ENCODE measurements around the gene E2F2.

Gene E2F2

DNA sequence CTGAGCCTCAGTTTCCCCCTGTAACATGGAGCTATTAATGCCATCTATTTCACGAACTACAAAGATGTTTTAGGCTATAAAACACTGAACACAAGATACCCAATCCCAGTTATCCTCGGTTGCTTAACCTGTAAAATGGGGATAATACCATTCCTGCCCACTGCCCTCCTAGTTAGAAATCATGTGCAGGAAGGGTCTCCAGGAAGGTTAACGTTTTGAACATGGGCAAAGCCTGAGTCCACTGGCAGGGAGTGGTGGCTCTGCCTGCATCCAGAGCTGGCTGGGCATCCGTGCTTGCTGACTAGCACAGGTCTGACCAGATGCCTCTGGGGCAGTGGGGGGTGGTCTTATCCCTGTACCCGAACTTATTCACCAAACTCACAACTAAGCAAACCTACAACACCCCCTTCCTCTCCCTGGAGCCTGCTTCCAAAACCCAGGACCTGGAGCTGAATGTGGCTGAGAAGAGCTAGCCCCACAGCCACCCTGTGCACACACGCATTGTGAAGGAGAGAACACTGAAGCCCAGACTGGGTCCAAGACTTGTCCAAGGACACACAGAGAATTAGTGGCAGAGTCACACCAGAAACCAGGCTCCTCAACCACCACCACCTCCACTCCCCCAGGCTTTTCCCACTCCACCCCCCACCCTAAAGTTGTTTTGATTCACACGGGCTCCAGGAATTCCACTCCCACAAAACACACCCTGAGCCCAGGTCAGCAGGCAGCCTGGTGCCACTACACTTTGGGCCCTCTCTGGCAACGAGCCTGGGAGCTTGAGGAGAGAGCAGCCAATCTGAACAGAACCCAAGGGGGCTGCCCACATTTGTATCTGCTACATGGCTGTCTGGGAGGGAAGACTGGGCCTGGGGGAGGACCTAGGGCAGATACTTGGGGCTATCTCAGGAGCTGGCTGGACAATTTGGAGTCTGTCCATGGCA lies 1.6 kb downstream of the E2F2 start:
- ChIA-PET CTCF (interaction anchor here (0.6 to 4.5 kb wide), 8 partner anchors 10 to 136 kb away, joined by 3 to 36 read pairs (median 6); no protein-coding TSS in a partner anchor), POLR2A (interaction anchor here (0.6 to 3.6 kb wide), 14 partner anchors 9 to 185 kb away, joined by 3 to 22 read pairs (median 6); partner anchors contain the start of genes ASAP3, HNRNPR, ID3 and RPL11)
- H3K4me3 ChIP-seq (ENCODE audit: low read depth, low read length) = peak overlapping the region; percentile 69
- peaks cover 0 to 21% of the 10 kb centered on the region in 2 experiments; a peak in 1 of 3 replicates for H3K36me3 ChIP-seq (ENCODE audit: control insufficient read depth in 2 of 2, insufficient read depth in 1 of 2, low read length in 2 of 2)
- no peaks in the 10 kb centered on the region for H3K9me3 ChIP-seq (ENCODE audit: control insufficient read depth, insufficient read depth, low read depth, low read length)
- H3K27ac ChIP-seq (ENCODE audit: extremely low read depth, low read depth, low read length) = peak overlapping the region; percentile 4; the same call in 1 of the 2 replicates
- peaks cover 11% of the 10 kb centered on the region for H3K4me1 ChIP-seq (ENCODE audit: control insufficient read depth, insufficient read depth, low read length)
- peak; percentile 55; the same call in 1 of the 2 replicates for TF ChIP-seq ZFP37 (tag by site-specific recombination; IDR thresholded peaks at IDR 0.05)
- TF ChIP-seq ZBTB1 (tag by site-specific recombination; IDR thresholded peaks at IDR 0.05) = no peak
- TF ChIP-seq ZNF664 (tag by site-specific recombination; IDR thresholded peaks at IDR 0.05) = no peak
- TF ChIP-seq, protein P1, sequence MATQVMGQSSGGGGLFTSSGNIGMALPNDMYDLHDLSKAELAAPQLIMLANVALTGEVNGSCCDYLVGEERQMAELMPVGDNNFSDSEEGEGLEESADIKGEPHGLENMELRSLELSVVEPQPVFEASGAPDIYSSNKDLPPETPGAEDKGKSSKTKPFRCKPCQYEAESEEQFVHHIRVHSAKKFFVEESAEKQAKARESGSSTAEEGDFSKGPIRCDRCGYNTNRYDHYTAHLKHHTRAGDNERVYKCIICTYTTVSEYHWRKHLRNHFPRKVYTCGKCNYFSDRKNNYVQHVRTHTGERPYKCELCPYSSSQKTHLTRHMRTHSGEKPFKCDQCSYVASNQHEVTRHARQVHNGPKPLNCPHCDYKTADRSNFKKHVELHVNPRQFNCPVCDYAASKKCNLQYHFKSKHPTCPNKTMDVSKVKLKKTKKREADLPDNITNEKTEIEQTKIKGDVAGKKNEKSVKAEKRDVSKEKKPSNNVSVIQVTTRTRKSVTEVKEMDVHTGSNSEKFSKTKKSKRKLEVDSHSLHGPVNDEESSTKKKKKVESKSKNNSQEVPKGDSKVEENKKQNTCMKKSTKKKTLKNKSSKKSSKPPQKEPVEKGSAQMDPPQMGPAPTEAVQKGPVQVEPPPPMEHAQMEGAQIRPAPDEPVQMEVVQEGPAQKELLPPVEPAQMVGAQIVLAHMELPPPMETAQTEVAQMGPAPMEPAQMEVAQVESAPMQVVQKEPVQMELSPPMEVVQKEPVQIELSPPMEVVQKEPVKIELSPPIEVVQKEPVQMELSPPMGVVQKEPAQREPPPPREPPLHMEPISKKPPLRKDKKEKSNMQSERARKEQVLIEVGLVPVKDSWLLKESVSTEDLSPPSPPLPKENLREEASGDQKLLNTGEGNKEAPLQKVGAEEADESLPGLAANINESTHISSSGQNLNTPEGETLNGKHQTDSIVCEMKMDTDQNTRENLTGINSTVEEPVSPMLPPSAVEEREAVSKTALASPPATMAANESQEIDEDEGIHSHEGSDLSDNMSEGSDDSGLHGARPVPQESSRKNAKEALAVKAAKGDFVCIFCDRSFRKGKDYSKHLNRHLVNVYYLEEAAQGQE (tag by site-specific recombination; IDR thresholded peaks at IDR 0.05) = no peak
- TF ChIP-seq ZNF404 (tag by site-specific recombination; IDR thresholded peaks at IDR 0.05) = no peak
- no peak for TF ChIP-seq SP2 (tag by site-specific recombination; IDR thresholded peaks at IDR 0.05)
- TF ChIP-seq ZNF274 (IDR thresholded peaks at IDR 0.05; ENCODE audit: low read length) = no peak
- TF ChIP-seq ZNF274 (tag by site-specific recombination; IDR thresholded peaks at IDR 0.05; ENCODE audit: borderline replicate concordance) = no peak
- TF ChIP-seq, protein P2, sequence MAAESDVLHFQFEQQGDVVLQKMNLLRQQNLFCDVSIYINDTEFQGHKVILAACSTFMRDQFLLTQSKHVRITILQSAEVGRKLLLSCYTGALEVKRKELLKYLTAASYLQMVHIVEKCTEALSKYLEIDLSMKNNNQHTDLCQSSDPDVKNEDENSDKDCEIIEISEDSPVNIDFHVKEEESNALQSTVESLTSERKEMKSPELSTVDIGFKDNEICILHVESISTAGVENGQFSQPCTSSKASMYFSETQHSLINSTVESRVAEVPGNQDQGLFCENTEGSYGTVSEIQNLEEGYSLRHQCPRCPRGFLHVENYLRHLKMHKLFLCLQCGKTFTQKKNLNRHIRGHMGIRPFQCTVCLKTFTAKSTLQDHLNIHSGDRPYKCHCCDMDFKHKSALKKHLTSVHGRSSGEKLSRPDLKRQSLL (tag by site-specific recombination; IDR thresholded peaks at IDR 0.05) = no peak
- TF ChIP-seq, protein P3, sequence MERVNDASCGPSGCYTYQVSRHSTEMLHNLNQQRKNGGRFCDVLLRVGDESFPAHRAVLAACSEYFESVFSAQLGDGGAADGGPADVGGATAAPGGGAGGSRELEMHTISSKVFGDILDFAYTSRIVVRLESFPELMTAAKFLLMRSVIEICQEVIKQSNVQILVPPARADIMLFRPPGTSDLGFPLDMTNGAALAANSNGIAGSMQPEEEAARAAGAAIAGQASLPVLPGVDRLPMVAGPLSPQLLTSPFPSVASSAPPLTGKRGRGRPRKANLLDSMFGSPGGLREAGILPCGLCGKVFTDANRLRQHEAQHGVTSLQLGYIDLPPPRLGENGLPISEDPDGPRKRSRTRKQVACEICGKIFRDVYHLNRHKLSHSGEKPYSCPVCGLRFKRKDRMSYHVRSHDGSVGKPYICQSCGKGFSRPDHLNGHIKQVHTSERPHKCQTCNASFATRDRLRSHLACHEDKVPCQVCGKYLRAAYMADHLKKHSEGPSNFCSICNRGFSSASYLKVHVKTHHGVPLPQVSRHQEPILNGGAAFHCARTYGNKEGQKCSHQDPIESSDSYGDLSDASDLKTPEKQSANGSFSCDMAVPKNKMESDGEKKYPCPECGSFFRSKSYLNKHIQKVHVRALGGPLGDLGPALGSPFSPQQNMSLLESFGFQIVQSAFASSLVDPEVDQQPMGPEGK (tag by site-specific recombination; IDR thresholded peaks at IDR 0.05) = peak; percentile 12; the same call in 1 of the 2 replicates
- TF ChIP-seq FEZF1 (tag by site-specific recombination; IDR thresholded peaks at IDR 0.05) = no peak
- no peak for TF ChIP-seq ZNF311 (tag by site-specific recombination; IDR thresholded peaks at IDR 0.05; ENCODE audit: borderline replicate concordance)
- TF ChIP-seq ZNF560 (tag by site-specific recombination; IDR thresholded peaks at IDR 0.05; ENCODE audit: borderline replicate concordance) = no peak
- TF ChIP-seq ZFHX2 (tag by site-specific recombination; conservative IDR thresholded peaks at IDR 0.05) = peak; percentile 69
- no peak for TF ChIP-seq ZNF248 (tag by site-specific recombination; IDR thresholded peaks at IDR 0.05)
- no peak for TF ChIP-seq ZNF37A (tag by site-specific recombination; IDR thresholded peaks at IDR 0.05)
- no peak for TF ChIP-seq ZNF132 (tag by site-specific recombination; IDR thresholded peaks at IDR 0.05; ENCODE audit: borderline replicate concordance)
- TF ChIP-seq YY2 (tag by site-specific recombination; IDR thresholded peaks at IDR 0.05) = no peak
- TF ChIP-seq, protein P4, sequence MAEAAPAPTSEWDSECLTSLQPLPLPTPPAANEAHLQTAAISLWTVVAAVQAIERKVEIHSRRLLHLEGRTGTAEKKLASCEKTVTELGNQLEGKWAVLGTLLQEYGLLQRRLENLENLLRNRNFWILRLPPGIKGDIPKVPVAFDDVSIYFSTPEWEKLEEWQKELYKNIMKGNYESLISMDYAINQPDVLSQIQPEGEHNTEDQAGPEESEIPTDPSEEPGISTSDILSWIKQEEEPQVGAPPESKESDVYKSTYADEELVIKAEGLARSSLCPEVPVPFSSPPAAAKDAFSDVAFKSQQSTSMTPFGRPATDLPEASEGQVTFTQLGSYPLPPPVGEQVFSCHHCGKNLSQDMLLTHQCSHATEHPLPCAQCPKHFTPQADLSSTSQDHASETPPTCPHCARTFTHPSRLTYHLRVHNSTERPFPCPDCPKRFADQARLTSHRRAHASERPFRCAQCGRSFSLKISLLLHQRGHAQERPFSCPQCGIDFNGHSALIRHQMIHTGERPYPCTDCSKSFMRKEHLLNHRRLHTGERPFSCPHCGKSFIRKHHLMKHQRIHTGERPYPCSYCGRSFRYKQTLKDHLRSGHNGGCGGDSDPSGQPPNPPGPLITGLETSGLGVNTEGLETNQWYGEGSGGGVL (tag by site-specific recombination; IDR thresholded peaks at IDR 0.05) = peak; percentile 25; the same call in 1 of the 2 replicates
- TF ChIP-seq ZNF239 (tag by site-specific recombination; IDR thresholded peaks at IDR 0.05) = no peak
- TF ChIP-seq, protein P5, sequence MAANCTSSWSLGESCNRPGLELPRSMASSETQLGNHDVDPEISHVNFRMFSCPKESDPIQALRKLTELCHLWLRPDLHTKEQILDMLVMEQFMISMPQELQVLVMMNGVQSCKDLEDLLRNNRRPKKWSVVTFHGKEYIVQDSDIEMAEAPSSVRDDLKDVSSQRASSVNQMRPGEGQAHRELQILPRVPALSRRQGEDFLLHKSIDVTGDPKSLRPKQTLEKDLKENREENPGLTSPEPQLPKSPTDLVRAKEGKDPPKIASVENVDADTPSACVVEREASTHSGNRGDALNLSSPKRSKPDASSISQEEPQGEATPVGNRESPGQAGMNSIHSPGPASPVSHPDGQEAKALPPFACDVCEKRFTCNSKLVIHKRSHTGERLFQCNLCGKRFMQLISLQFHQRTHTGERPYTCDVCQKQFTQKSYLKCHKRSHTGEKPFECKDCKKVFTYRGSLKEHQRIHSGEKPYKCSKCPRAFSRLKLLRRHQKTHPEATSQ (tag by site-specific recombination; IDR thresholded peaks at IDR 0.05) = no peak
- TF ChIP-seq EGR2 (tag by site-specific recombination; IDR thresholded peaks at IDR 0.05; ENCODE audit: low read depth) = peak; percentile 83
- TF ChIP-seq, protein P6, sequence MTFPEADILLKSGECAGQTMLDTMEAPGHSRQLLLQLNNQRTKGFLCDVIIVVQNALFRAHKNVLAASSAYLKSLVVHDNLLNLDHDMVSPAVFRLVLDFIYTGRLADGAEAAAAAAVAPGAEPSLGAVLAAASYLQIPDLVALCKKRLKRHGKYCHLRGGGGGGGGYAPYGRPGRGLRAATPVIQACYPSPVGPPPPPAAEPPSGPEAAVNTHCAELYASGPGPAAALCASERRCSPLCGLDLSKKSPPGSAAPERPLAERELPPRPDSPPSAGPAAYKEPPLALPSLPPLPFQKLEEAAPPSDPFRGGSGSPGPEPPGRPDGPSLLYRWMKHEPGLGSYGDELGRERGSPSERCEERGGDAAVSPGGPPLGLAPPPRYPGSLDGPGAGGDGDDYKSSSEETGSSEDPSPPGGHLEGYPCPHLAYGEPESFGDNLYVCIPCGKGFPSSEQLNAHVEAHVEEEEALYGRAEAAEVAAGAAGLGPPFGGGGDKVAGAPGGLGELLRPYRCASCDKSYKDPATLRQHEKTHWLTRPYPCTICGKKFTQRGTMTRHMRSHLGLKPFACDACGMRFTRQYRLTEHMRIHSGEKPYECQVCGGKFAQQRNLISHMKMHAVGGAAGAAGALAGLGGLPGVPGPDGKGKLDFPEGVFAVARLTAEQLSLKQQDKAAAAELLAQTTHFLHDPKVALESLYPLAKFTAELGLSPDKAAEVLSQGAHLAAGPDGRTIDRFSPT (tag by site-specific recombination; IDR thresholded peaks at IDR 0.05) = peak; percentile 14; the same call in 1 of the 2 replicates
- peak; percentile 85 for TF ChIP-seq ZNF341 (tag by site-specific recombination; IDR thresholded peaks at IDR 0.05; ENCODE audit: low read depth)
